Neural crest cell (in vitro differentiated cells): Measurements from ENCODE around the gene PADI2. TPM values are rescaled to one million over a fixed set of nuclear protein-coding genes. Genes with fewer than 3 reads are reported as not detected.

Experiments
- DNase-seq: peaks from one replicate; pipeline ENCODE4 v3.0.0; 2021; ENCODE audit warnings: low read depth, mixed read lengths, low spot score
- H3K27ac Mint-ChIP-seq: one replicate; pipeline ENCODE4 v1.8.0; 2021; ENCODE audit warnings: mild to moderate bottlenecking, mixed read lengths; ENCODE audit not compliant: unreplicated experiment
- H3K27me3 Mint-ChIP-seq: 2 replicates; pipeline ENCODE4 v1.8.0; 2021; ENCODE audit warnings: low read depth, mild to moderate bottlenecking, mixed read lengths
- H3K36me3 Mint-ChIP-seq: 2 replicates; pipeline ENCODE4 v1.8.0; 2021; ENCODE audit warnings: low read depth, mild to moderate bottlenecking, mixed read lengths
- H3K4me1 Mint-ChIP-seq: 2 replicates; pipeline ENCODE4 v1.8.0; 2021; ENCODE audit warnings: mixed read lengths
- H3K4me3 Mint-ChIP-seq: one replicate; pipeline ENCODE4 v1.8.0; 2021; ENCODE audit warnings: mild to moderate bottlenecking, mixed read lengths
- H3K9me3 Mint-ChIP-seq: 2 replicates; pipeline ENCODE4 v1.8.0; 2021; ENCODE audit warnings: mixed read lengths
- CTCF ChIP-seq: fragments of 200-600 bp; sonication (generic); conservative IDR thresholded peaks from 2 replicates; pipeline ENCODE4 v1.5.0; 2021; ENCODE audit warnings: antibody characterized with exemption, mild to moderate bottlenecking
- total RNA-seq: library from RNA; stranded (reverse); gene quantifications from 2 replicates; pipeline ENCODE4 v1.2.1, GENCODE V29; 2021

The PADI2 gene
- total RNA-seq, 1 donor from 2014 or later = 0.16 TPM

- Mint-ChIP-seq H3K36me3 (no peaks in the 10 kb centered on the region), H3K27ac (no peak overlapping the region), H3K9me3 (no peaks in the 10 kb centered on the region), H3K4me1 (peaks cover 12% of the 10 kb centered on the region), H3K4me3 (no peak overlapping the region), H3K27me3 (no peaks in the 10 kb centered on the region)
- DNase-seq = no peak
- no peak for TF ChIP-seq CTCF
Observed at GRCh38 chr1:17046334-17046657, 73.0 kb downstream of the PADI2 start.

DNA sequence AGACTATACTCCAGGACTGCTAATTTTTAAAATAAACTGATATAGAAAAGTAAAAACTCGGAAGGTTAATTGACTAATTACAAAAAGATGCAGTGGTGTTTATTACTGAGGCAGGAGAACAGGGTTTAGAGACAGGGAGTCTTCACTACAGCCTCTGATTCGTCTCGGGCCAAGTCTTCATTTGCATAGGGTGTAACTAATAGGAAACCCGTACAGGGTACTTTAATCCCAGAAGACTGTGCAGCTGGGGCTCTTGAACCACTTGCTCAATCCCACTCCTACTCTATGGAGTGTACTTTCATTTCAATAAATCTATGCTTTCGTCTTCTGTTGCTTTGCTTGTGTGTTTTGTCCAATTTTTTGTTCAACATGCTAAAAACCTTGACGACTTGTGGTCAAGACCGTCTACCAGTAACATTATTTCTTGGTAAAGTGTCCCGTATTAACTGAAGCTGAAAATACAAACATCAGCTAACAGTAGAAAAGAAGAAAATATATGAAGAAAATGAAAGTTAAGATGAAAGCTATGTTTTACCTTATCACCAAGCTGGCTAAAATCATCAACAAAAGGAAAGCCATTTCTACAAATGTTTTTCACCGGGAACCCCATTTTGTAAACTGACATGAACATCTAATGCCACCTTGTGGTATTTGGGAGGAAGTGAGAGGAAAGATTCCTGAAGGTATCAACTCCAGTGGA, 73.5 kb downstream of the PADI2 start:
- no peaks in the 10 kb centered on the region for H3K27me3 Mint-ChIP-seq
- H3K9me3 Mint-ChIP-seq = no peaks in the 10 kb centered on the region
- DNase-seq = no peak
- H3K36me3 Mint-ChIP-seq = no peaks in the 10 kb centered on the region
- peak; percentile 81 for TF ChIP-seq CTCF
- H3K27ac Mint-ChIP-seq = peak overlapping the region; percentile 54
- H3K4me1 Mint-ChIP-seq = peaks cover 7% of the 10 kb centered on the region
- H3K4me3 Mint-ChIP-seq = no peak overlapping the region

DNA sequence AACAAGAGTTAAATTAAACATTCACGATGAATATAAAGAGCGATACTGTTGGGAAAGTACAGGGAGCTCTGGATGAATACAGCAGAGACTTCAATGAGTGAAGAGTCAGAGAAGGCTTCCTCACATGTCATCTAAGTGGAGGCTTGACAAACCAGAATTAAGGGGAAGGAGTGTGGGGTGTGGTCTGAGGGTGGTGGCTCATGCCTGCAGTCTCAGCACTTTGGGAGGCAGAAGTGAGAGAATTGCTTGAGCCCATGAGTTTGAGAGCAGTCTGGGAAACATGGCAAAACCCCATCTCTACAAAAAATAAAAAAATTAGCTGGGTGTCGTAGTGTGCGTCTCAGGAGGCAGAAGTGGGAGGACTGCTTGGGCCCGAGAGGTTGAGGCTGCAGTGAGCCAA, 74.1 kb downstream of the PADI2 start:
- DNase-seq = no peak
- Mint-ChIP-seq H3K27ac (no peak overlapping the region), H3K27me3 (no peaks in the 10 kb centered on the region), H3K36me3 (peaks cover 3% of the 10 kb centered on the region), H3K4me1 (peaks cover 5% of the 10 kb centered on the region), H3K4me3 (no peak overlapping the region), H3K9me3 (no peaks in the 10 kb centered on the region)
- TF ChIP-seq CTCF = no peak

GRCh38 chr1:17043676-17044075, 75.6 kb downstream of the PADI2 start:
- Mint-ChIP-seq H3K4me3 (no peak overlapping the region), H3K4me1 (peaks cover 5% of the 10 kb centered on the region), H3K36me3 (peaks cover 6% of the 10 kb centered on the region), H3K27ac (no peak overlapping the region), H3K9me3 (no peaks in the 10 kb centered on the region), H3K27me3 (no peaks in the 10 kb centered on the region)
- TF ChIP-seq CTCF = no peak
- DNase-seq = no peak

DNA sequence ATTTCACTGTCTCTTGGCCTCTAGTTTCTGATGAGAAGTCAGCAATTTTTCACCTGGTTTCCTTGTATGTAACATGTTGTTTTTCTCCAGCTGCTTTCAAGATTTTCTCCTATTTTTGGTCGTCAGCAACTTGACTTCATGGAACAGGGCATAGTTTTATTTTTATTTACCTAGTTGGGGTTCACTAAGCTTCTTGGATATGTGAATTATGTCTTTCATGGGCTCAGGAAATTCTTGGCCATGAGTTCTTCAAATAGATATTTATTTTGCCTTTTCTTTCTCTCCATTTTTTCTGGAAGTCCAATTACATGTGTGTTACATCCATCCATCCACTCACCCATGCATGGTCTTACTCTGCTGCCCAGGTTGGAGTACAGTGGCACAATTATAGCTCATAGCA, 79.1 kb downstream of the PADI2 start:
- Mint-ChIP-seq H3K27ac (no peak overlapping the region), H3K9me3 (no peaks in the 10 kb centered on the region), H3K4me3 (no peak overlapping the region), H3K27me3 (no peaks in the 10 kb centered on the region), H3K36me3 (peaks cover 6% of the 10 kb centered on the region), H3K4me1 (no peaks in the 10 kb centered on the region)
- no peak for TF ChIP-seq CTCF
- no peak for DNase-seq

- Mint-ChIP-seq H3K36me3 (peaks cover 6% of the 10 kb centered on the region), H3K27ac (no peak overlapping the region), H3K9me3 (no peaks in the 10 kb centered on the region), H3K4me3 (no peak overlapping the region), H3K27me3 (no peaks in the 10 kb centered on the region), H3K4me1 (no peaks in the 10 kb centered on the region)
- TF ChIP-seq CTCF = no peak
- no peak for DNase-seq
Observed at GRCh38 chr1:17039522-17039921, 79.7 kb downstream of the PADI2 start.
